HL-60/S4 treated with phorbol 12-myristate 13-acetate at 8.2 ng/mL for 4 days and 3 days (cell line): Measurements from ENCODE around the gene ATP8B1.
"Not testable (repeated sequence)": the region's sequence is repeated elsewhere in the genome, so short reads cannot be mapped to it uniquely, and the experiment has no call there.

ENCODE experiments used
- in situ Hi-C: fragments of 300-500 bp; cut with MboI; formaldehyde crosslinking; loops from 2 replicates; pipeline ENCODE4 v1.15.0; 2022; ENCODE audit warnings: low sequenced_read_pairs

The ATP8B1 gene

GRCh38 chr18:57803103-57803969 lies at the start of gene ATP8B1:
Gene ATP8B1 (minus strand): TSS chr18:57803315. CDS start chr18:57731807, 71,508 bp downstream.
- in situ Hi-C loops = no loop called here

- in situ Hi-C loops = no loop called here
Observed at GRCh38 chr18:57850063-57850462, 46.9 kb upstream of the ATP8B1 start.

- in situ Hi-C loops = not testable (repeated sequence)
Observed at GRCh38 chr18:57848374-57848773, 45.3 kb upstream of the ATP8B1 start.

- in situ Hi-C loops = not testable (repeated sequence)
Observed at GRCh38 chr18:57847431-57847830, 44.3 kb upstream of the ATP8B1 start.

GRCh38 chr18:57846258-57846657 lies 43.1 kb upstream of the ATP8B1 start:
- in situ Hi-C loops = no loop called here

GRCh38 chr18:57845605-57846074 lies 42.5 kb upstream of the ATP8B1 start:
- in situ Hi-C loops = no loop called here

GRCh38 chr18:57844319-57844718 lies 41.2 kb upstream of the ATP8B1 start:
- in situ Hi-C loops = no loop called here

GRCh38 chr18:57843386-57843785 lies 40.3 kb upstream of the ATP8B1 start:
- in situ Hi-C loops = no loop called here

GRCh38 chr18:57841568-57841967 lies 38.5 kb upstream of the ATP8B1 start:
- in situ Hi-C loops = no loop called here

- in situ Hi-C loops = no loop called here
Observed at GRCh38 chr18:57839942-57840381, 36.8 kb upstream of the ATP8B1 start.

- in situ Hi-C loops = no loop called here
Observed at GRCh38 chr18:57837917-57838548, 34.9 kb upstream of the ATP8B1 start.

- in situ Hi-C loops = no loop called here
Observed at GRCh38 chr18:57836557-57836956, 33.4 kb upstream of the ATP8B1 start.

- in situ Hi-C loops = no loop called here
Observed at GRCh38 chr18:57835904-57836303, 32.8 kb upstream of the ATP8B1 start.

- in situ Hi-C loops = no loop called here
Observed at GRCh38 chr18:57834616-57835015, 31.5 kb upstream of the ATP8B1 start.

- in situ Hi-C loops = no loop called here
Observed at GRCh38 chr18:57833441-57834101, 30.5 kb upstream of the ATP8B1 start.

GRCh38 chr18:57832730-57833129 lies 29.6 kb upstream of the ATP8B1 start:
- in situ Hi-C loops = no loop called here

- in situ Hi-C loops = no loop called here
Observed at GRCh38 chr18:57831597-57832377, 28.7 kb upstream of the ATP8B1 start.

- in situ Hi-C loops = no loop called here
Observed at GRCh38 chr18:57827646-57828045, 24.5 kb upstream of the ATP8B1 start.

GRCh38 chr18:57826252-57826651 lies 23.1 kb upstream of the ATP8B1 start:
- in situ Hi-C loops = no loop called here

GRCh38 chr18:57820583-57820982 lies 17.5 kb upstream of the ATP8B1 start:
- in situ Hi-C loops = not testable (repeated sequence)
